Calu3 (cell line): ENCODE results near the gene DENND5A. TPM values are rescaled to one million over a fixed set of nuclear protein-coding genes. Genes with fewer than 3 reads are reported as not detected.
"Not testable (repeated sequence)": the region's sequence is repeated elsewhere in the genome, so short reads cannot be mapped to it uniquely, and the experiment has no call there.

Experiments used
- BruUV-seq: library from RNA; stranded (reverse); fragments of 400-500 nt; replicated peaks from 2 replicates; lab custom pipeline; 2021; lab: Mats Ljungman, UMichigan
- CTCF ChIA-PET: fragments of 300-600 bp; sonication (Branson Sonifier 250); formaldehyde crosslinking; loops from one replicate; lab custom pipeline; 2022; ENCODE audit warnings: antibody characterized with exemption; lab: Charles Lee
- DNase-seq: peaks from one replicate; pipeline ENCODE4 v3.0.0; 2022
- H3K27ac Mint-ChIP-seq: one replicate; pipeline ENCODE4 v1.8.0; 2022; ENCODE audit warnings: mixed read lengths; ENCODE audit not compliant: unreplicated experiment
- H3K27me3 Mint-ChIP-seq: one replicate; pipeline ENCODE4 v1.8.0; 2022; ENCODE audit warnings: mixed read lengths; ENCODE audit not compliant: unreplicated experiment
- H3K36me3 Mint-ChIP-seq: one replicate; pipeline ENCODE4 v1.8.0; 2022; ENCODE audit warnings: mild to moderate bottlenecking, moderate library complexity, mixed read lengths; ENCODE audit not compliant: insufficient read depth, unreplicated experiment
- H3K4me1 Mint-ChIP-seq: one replicate; pipeline ENCODE4 v1.8.0; 2022; ENCODE audit warnings: mild to moderate bottlenecking, low read depth, mixed read lengths; ENCODE audit not compliant: unreplicated experiment
- H3K4me3 Mint-ChIP-seq: one replicate; pipeline ENCODE4 v1.8.0; 2022; ENCODE audit warnings: mild to moderate bottlenecking, low read depth, moderate library complexity, mixed read lengths; ENCODE audit not compliant: unreplicated experiment
- H3K9me3 Mint-ChIP-seq: one replicate; pipeline ENCODE4 v1.8.0; 2022; ENCODE audit warnings: low read depth, mixed read lengths; ENCODE audit not compliant: unreplicated experiment
- CTCF ChIP-seq: fragments of 200-600 bp; IDR thresholded peaks from one replicate; pipeline ENCODE4 v1.8.0; 2022; ENCODE audit warnings: antibody characterized with exemption; ENCODE audit not compliant: unreplicated experiment
- intact Hi-C: fragments of 100-400 bp; cut with micrococcal nuclease; formaldehyde crosslinking; loops from one replicate; pipeline ENCODE4 v1.10.0; 2022; ENCODE audit not compliant: unreplicated experiment
- total RNA-seq: library from RNA; stranded (reverse); gene quantifications from 2 replicates; pipeline ENCODE4 v1.2.3, GENCODE V29; 2022

The DENND5A gene
- total RNA-seq, 1 experiment from 2014 or later: 40.0 TPM

DNA sequence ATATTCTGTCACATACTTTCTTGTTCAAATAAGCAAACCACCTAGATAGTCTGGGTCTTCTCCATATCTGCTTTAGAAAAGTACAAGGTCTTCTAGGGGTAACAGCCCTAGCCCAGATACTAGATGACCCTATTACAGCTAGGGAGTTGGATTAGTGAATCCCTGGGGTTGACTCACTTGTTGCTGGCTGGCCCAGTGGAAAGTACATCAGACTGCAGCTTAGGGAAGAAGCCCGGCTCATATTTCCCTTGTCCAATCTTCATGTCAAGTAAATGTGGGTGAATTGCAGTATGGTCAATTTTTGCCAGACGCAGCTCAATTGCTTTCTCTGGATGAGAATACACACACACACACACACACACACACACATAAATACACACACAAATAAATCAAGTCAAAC, 94.7 kb downstream of the DENND5A start:
- TF ChIP-seq CTCF: no peak
- intact Hi-C loops: no loop called here
- CTCF ChIA-PET: no interaction called here
- Mint-ChIP-seq H3K9me3 (no peaks in the 10 kb centered on the region), H3K36me3 (peaks cover 5% of the 10 kb centered on the region), H3K27me3 (no peaks in the 10 kb centered on the region), H3K4me3 (no peak overlapping the region), H3K27ac (no peak overlapping the region), H3K4me1 (no peaks in the 10 kb centered on the region)
- DNase-seq: no peak
- BruUV-seq: no TSS peak

DNA sequence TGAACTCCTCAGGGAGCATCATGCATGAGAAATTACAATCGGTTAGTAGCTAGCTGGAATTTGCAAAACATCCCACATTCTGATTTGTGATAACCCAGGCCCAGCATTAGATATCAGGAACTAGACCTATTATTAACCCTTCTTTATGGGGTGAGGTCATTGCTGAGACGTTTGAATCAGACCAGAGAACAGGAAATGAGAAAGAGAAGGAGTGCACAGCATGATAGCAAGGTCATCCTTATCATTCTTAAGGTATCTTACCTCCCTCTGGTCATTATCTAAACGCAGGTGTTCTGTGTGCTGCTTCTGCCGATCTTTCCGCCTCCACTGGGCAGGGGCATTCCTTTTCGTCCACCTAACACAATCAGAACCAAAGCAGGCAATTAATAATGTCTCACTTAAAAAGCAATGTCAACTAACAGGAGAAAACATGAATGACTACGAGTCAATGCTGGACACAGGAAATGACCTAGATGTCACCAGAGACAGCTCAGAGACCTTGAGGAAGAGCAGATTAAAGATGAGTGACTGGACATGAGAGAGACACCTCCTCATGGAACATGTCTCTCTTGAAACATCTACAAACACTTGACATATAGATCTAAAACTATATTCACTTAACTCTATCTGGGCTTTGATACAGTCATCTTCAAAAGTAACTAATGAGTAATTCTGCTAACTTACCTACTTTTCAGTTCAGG, 95.4 kb downstream of the DENND5A start:
- DNase-seq: no peak
- Mint-ChIP-seq H3K9me3 (no peaks in the 10 kb centered on the region), H3K27ac (no peak overlapping the region), H3K4me3 (no peak overlapping the region), H3K4me1 (no peaks in the 10 kb centered on the region), H3K27me3 (no peaks in the 10 kb centered on the region), H3K36me3 (peaks cover 5% of the 10 kb centered on the region)
- no TSS peak for BruUV-seq
- no peak for TF ChIP-seq CTCF
- CTCF ChIA-PET: interaction anchor here (0.6 kb wide), 1 partner anchor 415 kb away, joined by 3 read pairs; no protein-coding TSS in a partner anchor
- intact Hi-C loops: loop anchor here (5.0 kb wide), 1 partner anchor 338 kb away; no protein-coding TSS in a partner anchor

GRCh38 chr11:9161991-9162390, 103.2 kb downstream of the DENND5A start:
- H3K36me3 Mint-ChIP-seq, intact Hi-C loops, H3K9me3 Mint-ChIP-seq, BruUV-seq, H3K27me3 Mint-ChIP-seq, CTCF ChIA-PET, H3K4me1 Mint-ChIP-seq, H3K4me3 Mint-ChIP-seq, H3K27ac Mint-ChIP-seq, DNase-seq: not testable (repeated sequence)

DNA sequence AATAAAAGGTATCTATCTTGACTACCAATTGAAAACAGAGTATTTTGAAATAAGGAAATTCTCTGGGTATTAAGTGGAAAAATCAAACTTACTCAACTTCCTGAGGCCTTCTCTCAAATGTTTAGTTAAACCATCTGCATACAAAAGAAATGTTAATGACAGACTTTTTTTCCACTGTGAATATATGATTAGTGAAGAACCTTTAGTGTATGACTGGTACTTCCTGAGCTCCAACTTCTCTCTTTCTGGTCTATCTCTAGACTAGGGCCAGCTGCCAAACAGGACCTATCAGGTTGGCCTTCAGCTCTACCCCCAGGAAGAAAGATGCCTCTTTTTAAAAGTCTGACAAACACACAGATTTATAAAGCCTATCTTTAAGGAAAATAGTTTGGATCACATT, 105.0 kb downstream of the DENND5A start:
- Mint-ChIP-seq H3K4me1 (no peaks in the 10 kb centered on the region), H3K27me3 (no peaks in the 10 kb centered on the region), H3K27ac (no peak overlapping the region), H3K36me3 (no peaks in the 10 kb centered on the region), H3K4me3 (no peak overlapping the region), H3K9me3 (no peaks in the 10 kb centered on the region)
- no peak for DNase-seq
- CTCF ChIA-PET: no interaction called here
- no TSS peak for BruUV-seq
- intact Hi-C loops: no loop called here
- no peak for TF ChIP-seq CTCF

DNA sequence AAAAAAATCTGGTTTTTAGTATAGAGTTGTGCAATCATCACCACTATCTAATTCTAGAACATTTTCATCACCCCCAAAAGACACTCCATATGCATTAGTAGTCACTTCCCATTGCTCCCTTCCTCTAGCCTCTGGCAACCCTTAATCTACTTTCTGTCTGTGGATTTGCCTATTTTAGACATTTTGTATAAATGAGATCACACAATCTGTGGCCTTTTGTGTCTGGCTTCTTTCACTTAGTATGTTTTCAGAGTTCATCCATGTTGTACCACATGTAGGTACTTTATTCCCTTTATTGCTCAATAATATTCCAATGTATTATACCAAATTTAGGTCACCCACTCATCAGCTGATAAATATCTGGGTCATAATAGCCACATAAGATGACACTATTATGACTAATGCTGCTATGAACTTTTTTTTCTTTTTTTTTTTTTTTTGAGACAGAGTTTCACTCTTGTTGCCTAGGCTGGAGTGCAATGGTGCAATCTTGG, 106.2 kb downstream of the DENND5A start:
- BruUV-seq: no TSS peak
- intact Hi-C loops: no loop called here
- no peaks in the 10 kb centered on the region for H3K36me3 Mint-ChIP-seq
- H3K27me3 Mint-ChIP-seq: no peaks in the 10 kb centered on the region
- H3K4me3 Mint-ChIP-seq: no peak overlapping the region
- H3K9me3 Mint-ChIP-seq: no peaks in the 10 kb centered on the region
- H3K27ac Mint-ChIP-seq: no peak overlapping the region
- CTCF ChIA-PET: no interaction called here
- no peak for TF ChIP-seq CTCF
- no peak for DNase-seq
- no peaks in the 10 kb centered on the region for H3K4me1 Mint-ChIP-seq
